ENCODE data around the gene RPS2.

DNA sequence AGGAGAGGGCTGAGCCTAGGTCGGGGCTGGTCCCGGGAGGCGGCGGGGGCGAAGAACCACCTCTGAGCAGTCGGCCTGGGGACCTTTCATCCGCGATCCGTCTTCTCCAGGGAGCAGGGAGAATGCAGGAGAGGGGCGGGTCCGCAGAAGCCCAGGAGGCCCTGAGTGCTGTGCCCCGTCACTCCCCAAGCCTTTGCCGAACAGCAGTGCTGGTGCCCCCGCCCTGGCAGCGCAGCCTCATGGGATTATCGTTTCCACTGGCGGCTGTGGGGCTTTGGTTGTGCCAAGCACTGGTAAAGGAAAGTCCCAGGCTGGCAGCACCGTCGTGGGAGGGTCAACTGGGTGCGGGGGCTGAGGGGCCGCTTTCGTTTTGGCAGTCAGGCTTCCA, 7.9 kb upstream of the RPS2 start:
- no peak for TF ChIP-seq CTCF (IDR thresholded peaks at IDR 0.05; ENCODE audit: insufficient read depth, low read length)
- no peak for TF ChIP-seq GABPA (IDR thresholded peaks at IDR 0.05; ENCODE audit: low read depth)
- TF ChIP-seq POLR2AphosphoS5 (IDR thresholded peaks at IDR 0.05; ENCODE audit: low read depth) = no peak

Measured in HL-60 (cell line).